ENCODE results near the gene KRT38.
"Not testable (repeated sequence)": the region's sequence is repeated elsewhere in the genome, so short reads cannot be mapped to it uniquely, and the experiment has no call there.

The KRT38 gene

GRCh38 chr17:41457676-41458075 is 16.9 kb upstream of the KRT38 start:
- no peak for DNase-seq

- DNase-seq, result no peak
Observed at GRCh38 chr17:41456204-41456603, 15.4 kb upstream of the KRT38 start.

GRCh38 chr17:41455236-41455635 is 14.5 kb upstream of the KRT38 start:
- DNase-seq, result no peak

- DNase-seq, result no peak
Observed at GRCh38 chr17:41453066-41453465, 12.3 kb upstream of the KRT38 start.

- DNase-seq, result no peak
Observed at GRCh38 chr17:41452281-41452680, 11.5 kb upstream of the KRT38 start.

GRCh38 chr17:41451154-41451728 is 10.5 kb upstream of the KRT38 start:
- no peak for DNase-seq

GRCh38 chr17:41449008-41449407 is 8.2 kb upstream of the KRT38 start:
- DNase-seq, result no peak

- DNase-seq, result no peak
Observed at GRCh38 chr17:41448506-41448905, 7.7 kb upstream of the KRT38 start.

- DNase-seq, result no peak
Observed at GRCh38 chr17:41446806-41447205, 6.0 kb upstream of the KRT38 start.

GRCh38 chr17:41444640-41445039 is 3.9 kb upstream of the KRT38 start:
- no peak for DNase-seq

- DNase-seq, result no peak
Observed at GRCh38 chr17:41444186-41444585, 3.4 kb upstream of the KRT38 start.

GRCh38 chr17:41442739-41443138 is 2.0 kb upstream of the KRT38 start:
- DNase-seq, result no peak

- no peak for DNase-seq
Observed at GRCh38 chr17:41439375-41439774, 1.4 kb downstream of the KRT38 start.

- DNase-seq, result no peak
Observed at GRCh38 chr17:41437769-41438168, 3.0 kb downstream of the KRT38 start.

GRCh38 chr17:41437254-41437653 is 3.5 kb downstream of the KRT38 start:
- no peak for DNase-seq

GRCh38 chr17:41434415-41434814 is 6.4 kb downstream of the KRT38 start:
- DNase-seq, result no peak

- no peak for DNase-seq
Observed at GRCh38 chr17:41434005-41434404, 6.8 kb downstream of the KRT38 start.

GRCh38 chr17:41433586-41433985 is 7.2 kb downstream of the KRT38 start:
- no peak for DNase-seq

- DNase-seq, result not testable (repeated sequence)
Observed at GRCh38 chr17:41430376-41430775, 10.4 kb downstream of the KRT38 start.

- DNase-seq, result no peak
Observed at GRCh38 chr17:41429667-41430066, 11.1 kb downstream of the KRT38 start.

GRCh38 chr17:41428591-41429291 is 12.0 kb downstream of the KRT38 start:
- DNase-seq, result no peak

GRCh38 chr17:41424111-41424635 is 16.6 kb downstream of the KRT38 start, which contains the start of gene KRT37:
Gene KRT37, minus strand, starts transcription at chr17:41424585. Its CDS starts 62 bp downstream, at chr17:41424523.
- DNase-seq, result no peak

GRCh38 chr17:41422586-41422985 is 18.2 kb downstream of the KRT38 start:
- DNase-seq, result not testable (repeated sequence)

- no peak for DNase-seq
Observed at GRCh38 chr17:41421617-41422016, 19.2 kb downstream of the KRT38 start.

- DNase-seq, result no peak
Observed at GRCh38 chr17:41421116-41421515, 19.7 kb downstream of the KRT38 start.
